Mammary epithelial cell (primary cell): Measurements from ENCODE around the gene ENKD1.

Source experiments
- CTCF ChIP-seq, 2 donors: IDR thresholded peaks in 1 of 2; conservative IDR thresholded peaks in 1 of 2; 2 replicates each; pipeline ENCODE4 v1.5.1; 2011 to 2012; ENCODE audit warnings: inconsistent platforms in 2 of 2, low read length in 2 of 2, mild to moderate bottlenecking in 2 of 2, control low read depth in 1 of 2, low read depth in 1 of 2; ENCODE audit not compliant: insufficient read depth in 1 of 2; ENCODE audit errors: extremely low read depth in 1 of 2
- EZH2 ChIP-seq: IDR thresholded peaks from 2 replicates; pipeline ENCODE4 v1.6.1; 2012; ENCODE audit warnings: low read length, inconsistent platforms, borderline replicate concordance

- no peak for TF ChIP-seq CTCF (conservative IDR thresholded peaks at IDR 0.05 in 1 of 2, IDR thresholded peaks at IDR 0.05 in 1 of 2; ENCODE audit: extremely low read depth in 1 of 2, insufficient read depth in 1 of 2, low read depth in 1 of 2, low read length in 2 of 2)
- no peak for TF ChIP-seq EZH2
Observed at GRCh38 chr16:67664258-67664657, 2.3 kb downstream of the ENKD1 start.
